HS-5 (cell line): ENCODE data around the gene EHD1.
"Not testable (repeated sequence)": the region's sequence is repeated elsewhere in the genome, so short reads cannot be mapped to it uniquely, and the experiment has no call there.

ENCODE experiments used
- DNase-seq: peaks from one replicate; pipeline ENCODE4 v3.0.0-alpha.2; 2012; ENCODE audit warnings: low read depth

The EHD1 gene

DNA sequence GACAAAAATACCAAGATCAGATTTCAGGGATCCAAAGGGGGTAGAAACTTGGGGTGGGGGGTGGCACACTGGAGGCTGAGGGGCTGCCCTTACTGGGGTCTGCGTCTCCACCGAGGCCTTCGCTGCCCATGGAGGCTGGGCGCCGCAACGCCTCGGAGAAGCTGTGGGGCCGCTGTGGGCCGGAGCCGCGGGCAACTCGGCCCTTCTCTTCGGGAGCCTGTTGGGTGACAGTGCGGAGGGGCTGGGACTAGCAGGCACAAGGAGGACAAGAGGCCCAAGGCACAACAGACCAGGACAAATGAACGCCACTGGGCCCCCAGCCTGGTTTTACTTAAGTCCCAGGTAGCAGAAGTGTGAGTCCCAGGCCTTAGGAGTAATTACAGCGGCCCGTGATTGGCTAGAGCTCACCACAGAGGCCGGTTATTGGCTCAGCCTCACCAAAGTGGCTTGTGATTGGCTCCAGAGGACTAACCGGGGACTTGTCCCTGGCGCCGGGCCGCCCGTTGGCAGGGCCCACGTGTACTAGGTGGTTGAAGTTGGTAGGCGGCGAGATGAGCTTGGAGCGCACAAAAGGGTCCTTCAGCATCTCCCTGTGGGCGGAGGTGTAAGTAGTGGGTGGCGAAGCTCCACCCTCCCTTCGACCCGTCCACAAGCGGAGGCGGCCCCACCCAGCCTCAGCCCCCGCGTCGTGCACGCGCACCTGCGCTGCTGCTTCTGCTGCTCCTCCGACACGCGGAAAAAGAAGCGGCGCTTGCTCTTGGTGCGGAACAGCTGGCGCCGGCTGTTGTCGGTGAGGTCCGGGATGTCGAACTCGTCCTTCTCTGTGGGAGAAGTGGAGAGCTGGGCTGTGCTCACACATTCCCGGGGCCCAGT, 51.6 kb downstream of the EHD1 start:
- DNase-seq = no peak

GRCh38 chr11:64826062-64826461, 52.4 kb downstream of the EHD1 start:
- DNase-seq = no peak

DNA sequence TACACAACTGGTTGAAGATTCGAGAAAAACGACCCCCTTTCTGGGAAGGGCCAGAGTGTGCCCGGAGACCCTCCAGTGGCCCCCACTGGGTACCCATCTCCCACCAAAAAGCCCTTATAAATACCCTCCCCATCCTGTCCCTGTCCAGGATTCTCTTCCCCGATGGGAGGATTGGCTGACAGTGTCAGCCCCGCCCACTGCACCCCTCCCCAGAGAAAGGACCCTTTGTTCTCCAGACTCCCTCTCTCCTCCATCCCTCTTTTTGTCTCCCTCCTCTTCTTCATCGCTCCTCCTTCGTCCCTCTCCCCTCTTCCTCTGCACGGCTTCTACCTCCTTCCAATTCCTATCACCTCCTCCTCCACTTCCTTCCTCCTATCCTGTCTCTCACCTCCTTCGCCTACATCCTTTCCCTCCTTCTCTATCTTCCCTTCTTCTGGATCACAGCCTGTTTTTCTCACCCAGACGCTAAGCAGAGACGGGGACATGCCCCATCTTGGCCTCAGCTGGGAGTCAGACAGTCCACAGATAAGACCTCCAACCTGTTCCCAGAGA, 54.8 kb downstream of the EHD1 start:
- DNase-seq = no peak

- DNase-seq = no peak
Measured at GRCh38 chr11:64817476-64817875, 60.9 kb downstream of the EHD1 start.

DNA sequence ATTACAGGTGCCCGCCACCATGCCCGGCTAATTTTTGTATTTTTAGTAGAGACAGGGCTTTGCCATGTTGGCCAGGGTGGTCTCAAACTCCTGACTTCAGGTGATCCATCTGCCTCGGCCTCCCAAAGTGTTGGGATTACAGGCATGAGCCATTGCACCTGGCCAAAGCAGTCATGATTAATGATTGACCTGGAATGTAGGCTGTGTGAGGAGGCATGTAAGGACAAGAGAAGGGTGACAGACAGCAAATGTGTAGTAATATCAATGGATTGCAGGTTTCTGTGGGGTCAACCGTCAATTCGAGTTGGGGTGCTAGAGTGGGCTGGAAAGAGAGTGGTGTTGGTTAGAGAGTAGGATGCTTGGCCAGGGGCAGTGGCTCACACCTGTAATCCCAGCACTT, 63.0 kb downstream of the EHD1 start:
- not testable (repeated sequence) for DNase-seq

GRCh38 chr11:64814712-64815187, 63.7 kb downstream of the EHD1 start:
- DNase-seq = no peak

DNA sequence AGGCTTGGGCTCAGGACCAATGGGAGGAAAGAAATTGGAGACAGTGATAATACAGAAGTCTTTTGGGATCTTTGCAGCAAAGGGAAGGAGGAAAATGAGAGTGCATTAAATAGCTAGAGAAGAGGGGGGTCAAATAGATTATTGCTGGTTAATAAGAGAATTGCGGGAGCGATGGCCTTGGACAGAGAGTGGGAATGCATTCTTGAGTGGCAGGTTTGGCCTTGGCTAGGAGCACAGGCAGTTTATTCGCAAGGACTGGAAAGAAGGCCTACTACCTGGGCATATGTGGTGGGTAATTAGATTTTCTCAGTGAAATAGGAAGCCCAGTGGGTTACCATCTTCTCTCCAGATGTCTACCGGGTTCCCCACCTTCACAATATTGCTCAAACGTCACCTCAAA, 64.6 kb downstream of the EHD1 start:
- no peak for DNase-seq

- no peak for DNase-seq
Measured at GRCh38 chr11:64810891-64811272, 67.5 kb downstream of the EHD1 start.

DNA sequence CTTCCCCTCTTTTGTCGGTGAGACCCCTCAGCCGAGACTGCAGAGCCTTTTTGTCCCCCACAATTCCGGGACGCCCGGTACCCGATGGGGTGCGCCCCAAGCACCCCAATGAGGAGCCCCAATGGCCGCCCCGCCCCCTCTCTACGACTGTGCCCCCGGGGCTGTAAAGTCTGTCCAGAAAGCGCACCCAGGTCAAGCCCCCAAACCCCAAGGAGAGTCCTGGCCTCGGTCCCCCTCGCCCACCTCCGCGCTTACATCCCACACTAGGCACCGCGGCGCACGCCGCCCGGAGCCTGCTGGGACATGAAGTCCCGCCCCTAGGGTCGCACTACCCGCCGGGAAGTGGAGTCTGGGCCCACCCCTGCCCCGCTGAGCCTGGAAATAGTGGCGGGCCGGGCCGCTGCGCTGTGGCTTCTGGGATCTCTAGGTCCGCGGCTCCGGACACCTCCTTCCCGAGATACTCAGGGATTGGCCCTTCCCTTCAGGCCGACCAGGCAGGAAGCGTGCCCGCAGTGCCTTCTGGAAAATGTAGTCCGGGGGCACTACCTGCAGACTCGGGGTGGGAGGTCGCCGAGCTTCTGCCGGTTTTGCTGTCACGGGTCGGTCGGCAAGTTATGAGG, 68.0 kb downstream of the EHD1 start, which contains the start of gene MEN1:
Gene MEN1, minus strand, starts transcription at position 281 of the 620 bp plus-strand sequence. CDS start 442 bp downstream, outside the sequence.
- peak; percentile 79 for DNase-seq

GRCh38 chr11:64809781-64810241, 68.6 kb downstream of the EHD1 start:
- no peak for DNase-seq

DNA sequence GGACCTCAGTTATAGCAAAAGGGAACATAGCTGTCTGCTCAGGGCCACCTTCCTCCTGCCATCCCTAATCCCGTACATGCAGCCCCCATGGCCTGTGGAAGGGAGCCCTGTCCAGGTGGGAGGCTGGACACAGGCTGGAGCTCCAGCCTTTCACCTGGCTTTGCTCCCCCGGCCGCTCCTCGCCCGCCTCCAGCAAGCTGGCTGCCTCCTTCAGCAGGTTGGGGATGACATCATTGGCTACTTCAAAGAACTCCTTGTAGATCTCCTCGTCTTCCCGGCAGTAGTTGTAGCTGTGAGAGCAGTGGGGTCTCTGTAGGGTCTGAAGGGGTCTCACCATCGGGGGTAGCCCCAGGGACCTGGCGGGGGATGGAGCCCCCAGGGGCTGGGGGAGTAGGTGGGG, 72.9 kb downstream of the EHD1 start:
- no peak for DNase-seq

GRCh38 chr11:64804346-64805210, 73.8 kb downstream of the EHD1 start:
- DNase-seq = no peak

GRCh38 chr11:64803846-64804345, 74.5 kb downstream of the EHD1 start:
- DNase-seq = no peak

- peak; percentile 60 for DNase-seq
Measured at GRCh38 chr11:64803158-64803845, 75.1 kb downstream of the EHD1 start, which contains the start of gene MAP4K2. Gene MAP4K2, minus strand, starts transcription at chr11:64803214. Its CDS starts 65 bp downstream, at chr11:64803149.

DNA sequence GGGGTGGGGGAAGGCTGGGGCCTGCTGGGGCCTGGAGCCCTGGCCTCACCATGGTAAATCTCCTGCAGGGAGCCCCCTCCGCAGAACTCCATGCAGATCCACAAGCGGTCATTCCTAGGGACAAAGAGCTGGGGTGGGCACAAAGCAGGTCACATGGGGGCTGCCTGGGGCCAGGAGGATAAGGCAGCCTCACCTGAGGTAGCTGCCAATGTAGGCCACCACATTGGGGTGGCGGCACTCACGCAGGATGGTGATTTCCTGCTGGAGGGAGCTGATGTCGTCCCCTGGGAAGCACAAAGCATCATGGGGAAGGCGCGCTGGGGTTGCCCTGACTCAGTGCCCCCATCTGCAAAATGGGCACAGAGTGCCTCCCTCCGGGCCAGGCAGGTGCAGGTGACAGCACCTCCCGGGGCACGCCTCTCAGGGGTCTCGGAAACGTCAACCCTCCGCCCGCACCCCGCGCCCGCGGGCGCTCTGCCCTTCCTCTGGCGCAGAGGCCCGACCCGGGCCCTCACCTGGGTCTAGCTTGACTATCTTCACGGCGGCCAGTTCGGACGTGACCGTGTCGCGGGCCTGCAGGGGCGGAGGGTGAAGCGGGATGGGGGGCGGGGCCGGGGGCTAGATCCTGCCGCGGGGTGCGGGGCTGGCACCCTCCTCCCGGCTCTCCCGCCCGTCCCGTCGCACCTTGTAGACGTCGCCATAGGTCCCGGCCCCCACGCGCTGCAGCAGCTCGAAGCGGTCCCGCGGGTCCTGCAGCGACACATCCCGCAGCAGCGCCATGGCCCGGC, 75.9 kb downstream of the EHD1 start:
- no peak for DNase-seq
